Right atrium auricular region (tissue), 2 donors: ENCODE data around the gene ACTR3. TPM values are rescaled to one million over a fixed set of nuclear protein-coding genes. Genes with fewer than 3 reads are reported as not detected.

Experiments
- DNase-seq: peaks from one replicate; pipeline ENCODE4 v3.0.0-alpha.2; 2019; ENCODE audit warnings: low spot score
- H3K27ac ChIP-seq, 2 donors: fragments of 200-600 bp; sonication (generic); 1 replicate in 1 of 2; 2 replicates in 1 of 2; pipeline ENCODE4 v1.5.1; 2016 to 2019
- H3K27me3 ChIP-seq, 2 donors: fragments of 200-600 bp; sonication (generic); one replicate each; pipeline versions ENCODE4 v1.5.1 to v1.6.0; 2017 to 2019
- H3K36me3 ChIP-seq: fragments of 200-600 bp; sonication (generic); one replicate; pipeline ENCODE4 v1.5.1; 2016
- H3K4me1 ChIP-seq, 2 donors: fragments of 200-600 bp; sonication (generic); one replicate each; pipeline versions ENCODE4 v1.5.1 to v1.6.0; 2017 to 2019
- H3K4me3 ChIP-seq, 2 donors: fragments of 200-600 bp; sonication (generic); 1 replicate in 1 of 2; 2 replicates in 1 of 2; pipeline ENCODE4 v1.5.1; 2017 to 2019; ENCODE audit warnings: mild to moderate bottlenecking in 1 of 2, moderate library complexity in 1 of 2
- H3K9me3 ChIP-seq, 2 donors: fragments of 200-600 bp; sonication (generic); one replicate each; pipeline ENCODE4 v1.5.1; 2019
- total RNA-seq, 2 donors: library from RNA; depleted of rRNA; stranded (reverse); fragments of >200 nt; gene quantifications; one replicate each; pipeline ENCODE4 v1.1.0, GENCODE V29; 2016
- TF ChIP-seq, protein P1 (sequence below), 2 donors: fragments of 200-600 bp; sonication (generic); IDR thresholded peaks; one replicate each; pipeline ENCODE4 v1.5.1; 2019; ENCODE audit warnings: antibody characterized with exemption in 2 of 2

ACTR3 gene
- total RNA-seq, 2 donors from 2014 or later, result 68.5 to 70.5 TPM

DNA sequence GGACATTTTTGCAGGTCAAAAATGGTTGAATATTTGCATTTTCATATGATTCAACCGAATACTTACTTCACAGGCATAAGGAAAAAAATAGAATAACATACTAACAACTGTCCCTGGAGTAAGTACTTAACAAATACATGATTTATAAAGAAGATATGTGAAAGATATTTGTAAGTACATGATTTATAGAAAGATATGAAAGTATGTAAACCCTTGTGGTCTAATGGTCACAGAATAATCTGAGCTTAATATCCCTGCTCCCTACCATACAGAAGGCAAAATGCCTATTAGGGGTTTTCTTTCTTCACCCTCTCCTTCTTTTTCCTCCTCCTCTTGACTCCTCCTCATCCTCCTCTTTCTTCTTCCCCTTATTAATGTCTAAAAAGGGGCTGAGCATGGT lies 20.6 kb upstream of the ACTR3 start:
- no peak for DNase-seq
- no peak overlapping the region for H3K4me3 ChIP-seq
- H3K36me3 ChIP-seq, result no peaks in the 10 kb centered on the region
- no peak overlapping the region for H3K27ac ChIP-seq
- TF ChIP-seq, protein P1, sequence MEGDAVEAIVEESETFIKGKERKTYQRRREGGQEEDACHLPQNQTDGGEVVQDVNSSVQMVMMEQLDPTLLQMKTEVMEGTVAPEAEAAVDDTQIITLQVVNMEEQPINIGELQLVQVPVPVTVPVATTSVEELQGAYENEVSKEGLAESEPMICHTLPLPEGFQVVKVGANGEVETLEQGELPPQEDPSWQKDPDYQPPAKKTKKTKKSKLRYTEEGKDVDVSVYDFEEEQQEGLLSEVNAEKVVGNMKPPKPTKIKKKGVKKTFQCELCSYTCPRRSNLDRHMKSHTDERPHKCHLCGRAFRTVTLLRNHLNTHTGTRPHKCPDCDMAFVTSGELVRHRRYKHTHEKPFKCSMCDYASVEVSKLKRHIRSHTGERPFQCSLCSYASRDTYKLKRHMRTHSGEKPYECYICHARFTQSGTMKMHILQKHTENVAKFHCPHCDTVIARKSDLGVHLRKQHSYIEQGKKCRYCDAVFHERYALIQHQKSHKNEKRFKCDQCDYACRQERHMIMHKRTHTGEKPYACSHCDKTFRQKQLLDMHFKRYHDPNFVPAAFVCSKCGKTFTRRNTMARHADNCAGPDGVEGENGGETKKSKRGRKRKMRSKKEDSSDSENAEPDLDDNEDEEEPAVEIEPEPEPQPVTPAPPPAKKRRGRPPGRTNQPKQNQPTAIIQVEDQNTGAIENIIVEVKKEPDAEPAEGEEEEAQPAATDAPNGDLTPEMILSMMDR (IDR thresholded peaks at IDR 0.05), result no peak
- no peaks in the 10 kb centered on the region for H3K9me3 ChIP-seq
- H3K4me1 ChIP-seq, result no peaks in the 10 kb centered on the region
- H3K27me3 ChIP-seq, result no peaks in the 10 kb centered on the region

DNA sequence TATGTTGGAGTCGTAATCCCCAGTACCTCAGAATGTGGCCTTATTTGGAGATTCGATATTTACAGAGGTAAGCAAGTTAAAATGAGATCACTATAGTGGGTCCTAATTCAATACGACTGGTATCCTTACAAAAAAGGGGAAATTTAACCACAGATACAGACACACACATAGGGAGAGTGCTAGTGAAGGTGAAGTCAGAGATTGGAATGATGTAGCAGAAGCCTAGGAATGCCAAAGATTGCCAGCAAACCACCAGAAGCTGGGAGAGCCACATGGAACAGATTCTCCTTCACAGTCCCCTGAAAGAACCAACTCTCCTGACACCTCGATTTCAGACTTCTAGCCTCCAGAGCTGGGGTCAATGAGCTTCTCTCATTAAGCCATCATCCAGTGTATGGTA lies 17.7 kb upstream of the ACTR3 start:
- Histone ChIP-seq H3K9me3 (no peaks in the 10 kb centered on the region), H3K27ac (no peak overlapping the region), H3K36me3 (no peaks in the 10 kb centered on the region), H3K4me1 (peaks cover 0 to under 1% of the 10 kb centered on the region in 2 donors), H3K4me3 (no peak overlapping the region), H3K27me3 (no peaks in the 10 kb centered on the region)
- DNase-seq, result no peak
- TF ChIP-seq, protein P1 (IDR thresholded peaks at IDR 0.05), result no peak

DNA sequence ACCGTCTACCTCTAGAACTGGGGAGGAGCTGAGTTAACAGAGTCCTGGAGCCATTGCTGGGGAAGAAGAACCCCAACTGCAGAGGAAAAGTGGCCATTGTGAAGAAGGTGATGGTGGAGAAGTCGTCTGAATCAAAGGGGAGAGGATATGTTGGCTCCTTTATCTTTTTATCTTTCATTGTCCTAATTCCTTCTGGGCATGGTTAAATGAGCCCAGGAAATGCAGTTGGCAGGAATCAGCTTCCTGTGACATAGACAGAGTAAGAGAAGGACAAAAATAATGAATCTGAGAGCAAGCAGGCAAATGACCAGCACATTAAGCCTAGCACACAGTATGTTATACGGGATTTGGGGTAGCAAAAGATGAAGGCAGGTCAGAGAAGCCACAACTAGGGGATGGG lies 16.0 kb upstream of the ACTR3 start:
- TF ChIP-seq, protein P1 (IDR thresholded peaks at IDR 0.05), result no peak

DNA sequence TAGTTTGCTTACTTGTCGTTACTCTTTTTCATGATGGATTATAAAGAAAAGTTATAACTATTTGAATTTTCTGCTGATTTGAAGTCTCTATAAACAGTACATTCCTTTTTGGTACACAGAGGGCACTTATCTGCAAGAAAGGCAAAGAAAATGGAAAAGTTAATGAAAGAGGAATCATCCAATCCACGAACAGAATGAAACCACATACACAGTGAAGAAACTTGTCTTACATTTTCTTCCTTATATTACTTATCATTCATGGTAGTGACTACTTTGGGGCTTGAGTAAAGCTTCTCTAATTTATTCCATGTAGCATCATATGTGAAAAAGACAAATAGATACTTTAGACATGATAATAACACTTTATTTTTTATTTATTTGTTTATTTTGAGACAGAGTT lies 14.8 kb upstream of the ACTR3 start:
- DNase-seq, result no peak
- H3K36me3 ChIP-seq, result no peaks in the 10 kb centered on the region
- H3K9me3 ChIP-seq, result no peaks in the 10 kb centered on the region
- TF ChIP-seq, protein P1 (IDR thresholded peaks at IDR 0.05), result no peak
- no peak overlapping the region for H3K4me3 ChIP-seq
- no peak overlapping the region for H3K27ac ChIP-seq
- no peaks in the 10 kb centered on the region for H3K27me3 ChIP-seq
- H3K4me1 ChIP-seq, result peaks cover 0 to 13% of the 10 kb centered on the region in 2 donors

More for the DNA sequence above, 16.0 kb upstream of the ACTR3 start:
- Histone ChIP-seq H3K4me1 (peaks cover 0 to 8% of the 10 kb centered on the region in 2 donors), H3K36me3 (no peaks in the 10 kb centered on the region), H3K27ac (no peak overlapping the region), H3K9me3 (no peaks in the 10 kb centered on the region), H3K27me3 (no peaks in the 10 kb centered on the region), H3K4me3 (no peak overlapping the region)
- no peak for DNase-seq

DNA sequence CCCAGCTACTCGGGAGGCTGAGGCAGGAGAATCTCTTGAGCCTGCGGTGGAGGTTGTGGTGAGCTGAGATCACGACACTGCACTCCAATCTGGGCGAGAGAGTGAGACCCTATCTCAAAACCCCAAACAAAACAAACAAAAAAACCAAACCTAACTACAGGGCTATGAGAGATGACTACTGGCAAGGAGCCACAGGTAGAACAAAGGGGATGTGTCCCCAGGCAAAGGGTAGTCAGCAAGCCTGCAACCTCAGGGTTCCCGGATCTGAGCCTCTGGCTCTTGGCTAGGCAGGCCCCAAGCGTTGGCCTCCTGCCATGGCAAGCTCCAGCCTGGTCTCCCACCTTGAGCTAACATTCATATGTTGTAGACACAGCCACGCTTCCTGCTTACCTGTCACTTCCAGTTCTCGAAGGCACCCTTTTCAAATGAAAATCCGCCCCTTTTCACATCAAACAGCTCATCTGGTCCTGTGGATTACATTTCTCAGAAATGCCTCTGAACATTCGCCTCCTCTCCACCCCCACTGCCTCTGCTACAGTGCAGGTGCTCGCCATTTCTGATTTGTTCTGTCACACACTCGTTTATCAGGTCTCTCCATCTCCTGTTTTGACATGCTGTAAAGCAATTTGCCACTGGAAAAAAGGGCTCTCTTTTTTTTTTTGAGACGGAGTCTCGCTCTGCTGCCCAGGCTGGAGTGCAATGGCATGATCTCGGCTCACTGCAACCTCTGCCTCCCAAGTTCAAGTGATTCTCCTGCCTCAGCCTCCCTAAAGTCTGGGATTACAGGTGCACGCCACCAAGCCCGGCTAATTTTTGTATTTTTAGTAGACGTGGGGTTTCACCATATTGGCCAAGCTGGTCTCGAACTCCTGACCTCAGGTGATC lies 13.1 kb upstream of the ACTR3 start:
- H3K9me3 ChIP-seq, result no peaks in the 10 kb centered on the region
- H3K27ac ChIP-seq, result no peak overlapping the region
- no peak overlapping the region for H3K4me3 ChIP-seq
- TF ChIP-seq, protein P1 (IDR thresholded peaks at IDR 0.05), result no peak
- DNase-seq, result no peak
- no peaks in the 10 kb centered on the region for H3K36me3 ChIP-seq
- H3K27me3 ChIP-seq, result no peaks in the 10 kb centered on the region
- H3K4me1 ChIP-seq, result peaks cover 0 to 13% of the 10 kb centered on the region in 2 donors
